ENCODE results near the gene MEST.
"Not testable (repeated sequence)": the region's sequence is repeated elsewhere in the genome, so short reads cannot be mapped to it uniquely, and the experiment has no call there.

The MEST gene

DNA sequence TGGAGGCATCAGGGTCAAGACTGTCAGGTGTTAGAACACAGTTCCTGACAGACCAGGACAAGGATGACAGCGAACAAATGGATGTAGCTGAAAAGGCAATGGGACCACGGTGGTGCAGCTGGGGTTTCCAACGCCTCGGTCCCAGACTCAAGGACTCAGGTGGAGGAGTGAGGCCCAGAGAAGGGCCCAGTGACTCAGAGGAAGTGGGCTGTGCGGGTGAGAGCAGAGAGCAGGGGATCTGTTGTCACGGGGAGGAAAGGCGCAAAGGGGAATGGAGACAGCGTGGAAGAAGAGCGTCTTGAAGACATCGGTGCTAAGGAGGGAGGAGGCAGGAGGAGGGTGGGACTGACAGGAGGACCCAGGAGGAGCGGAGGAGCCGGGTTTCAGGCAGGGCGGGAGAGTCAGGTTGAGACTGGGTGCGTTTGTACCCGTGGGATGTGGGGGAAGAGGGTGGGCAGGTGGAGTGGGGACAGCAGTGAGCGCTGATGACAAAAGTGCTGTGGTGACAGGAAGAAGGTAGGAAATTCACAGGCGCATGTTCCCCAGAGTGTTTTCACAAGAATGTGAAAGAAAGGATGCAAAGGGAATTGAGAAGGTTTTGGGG, 36.0 kb downstream of the MEST start:
- H3K4me1 ChIP-seq (ENCODE audit: control insufficient read depth in 2 of 2, insufficient read depth in 1 of 2, low read depth in 1 of 2, low read length in 2 of 2); H3K27me3 ChIP-seq (ENCODE audit: control insufficient read depth in 3 of 3, insufficient read depth in 3 of 3, low read depth in 1 of 3, low read length in 3 of 3); H3K23ac ChIP-seq (ENCODE audit: low read depth, low read length, poor library complexity); H2AFZ ChIP-seq (ENCODE audit: low read length); H2BK15ac ChIP-seq (ENCODE audit: low read length); H3K4me3 ChIP-seq (ENCODE audit: low read length in 2 of 2); DNase-seq (ENCODE audit: low spot score); H3K79me1 ChIP-seq (ENCODE audit: low read depth, low read length); H3K14ac ChIP-seq (ENCODE audit: low read length); H3K4me2 ChIP-seq (ENCODE audit: insufficient read depth, low read length, poor library complexity, severe bottlenecking); H4K91ac ChIP-seq (ENCODE audit: low read depth, low read length, poor library complexity); H2BK120ac ChIP-seq (ENCODE audit: low read depth, low read length); H3K4ac ChIP-seq (ENCODE audit: low read length); H2AK5ac ChIP-seq (ENCODE audit: low read depth, low read length); H3K18ac ChIP-seq (ENCODE audit: low read length); H4K8ac ChIP-seq (ENCODE audit: low read depth, low read length); H2BK5ac ChIP-seq (ENCODE audit: low read length); H3K9ac ChIP-seq (ENCODE audit: low read depth, low read length, poor library complexity); H3K9me3 ChIP-seq (replicated peaks in 1 of 2; ENCODE audit: control insufficient read depth in 2 of 2, insufficient read depth in 1 of 2, low read depth in 1 of 2, low read length in 2 of 2); H2BK12ac ChIP-seq (ENCODE audit: low read length); H3K27ac ChIP-seq (replicated peaks; ENCODE audit: low read length): not testable (repeated sequence)
- peaks cover 20 to 54% of the 10 kb centered on the region in 2 donors for H3K36me3 ChIP-seq (replicated peaks in 1 of 2; ENCODE audit: control insufficient read depth in 2 of 2, insufficient read depth in 2 of 2, low read length in 2 of 2)
- no CpG with 5 or more reads among the region's 17 CpGs for WGBS, 2 donors (ENCODE audit: extremely low coverage in 2 of 2, insufficient read length in 2 of 2, insufficient replicate concordance in 1 of 2)

DNA sequence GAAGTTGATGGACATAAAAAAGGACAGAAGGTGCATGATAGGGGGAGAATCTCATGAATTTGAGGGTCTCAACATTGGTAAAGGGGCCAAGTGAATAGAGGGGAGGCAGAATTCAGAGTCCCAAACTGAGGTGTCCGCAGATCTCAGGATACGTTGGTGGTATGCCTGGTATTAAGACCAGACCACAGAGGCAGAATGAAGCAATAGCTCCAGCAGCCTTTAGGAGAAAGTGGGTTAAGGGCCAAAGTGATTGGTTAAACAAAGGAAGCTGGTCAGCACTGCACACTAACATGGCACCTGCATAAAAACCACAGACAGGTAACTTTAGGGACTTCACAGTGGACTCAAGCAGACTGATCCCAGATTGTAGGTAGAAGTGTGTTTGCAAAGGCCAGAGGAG, 37.5 kb downstream of the MEST start:
- no peak overlapping the region for H2AK5ac ChIP-seq (ENCODE audit: low read depth, low read length)
- no peaks in the 10 kb centered on the region for H3K27me3 ChIP-seq (ENCODE audit: control insufficient read depth in 3 of 3, insufficient read depth in 3 of 3, low read depth in 1 of 3, low read length in 3 of 3)
- H3K9me3 ChIP-seq (replicated peaks in 1 of 2; ENCODE audit: control insufficient read depth in 2 of 2, insufficient read depth in 1 of 2, low read depth in 1 of 2, low read length in 2 of 2), result no peaks in the 10 kb centered on the region
- H4K91ac ChIP-seq (ENCODE audit: low read depth, low read length, poor library complexity), result no peak overlapping the region
- no peak overlapping the region for H3K4me3 ChIP-seq (ENCODE audit: low read length in 2 of 2)
- no peak for DNase-seq (ENCODE audit: low spot score)
- no peak overlapping the region for H3K18ac ChIP-seq (ENCODE audit: low read length)
- no peak overlapping the region for H2BK15ac ChIP-seq (ENCODE audit: low read length)
- H3K14ac ChIP-seq (ENCODE audit: low read length), result no peak overlapping the region
- H3K36me3 ChIP-seq (replicated peaks in 1 of 2; ENCODE audit: control insufficient read depth in 2 of 2, insufficient read depth in 2 of 2, low read length in 2 of 2), result peaks cover 28 to 66% of the 10 kb centered on the region in 2 donors
- H3K4me2 ChIP-seq (ENCODE audit: insufficient read depth, low read length, poor library complexity, severe bottlenecking), result no peak overlapping the region
- H2AFZ ChIP-seq (ENCODE audit: low read length), result no peak overlapping the region
- no peaks in the 10 kb centered on the region for H3K79me1 ChIP-seq (ENCODE audit: low read depth, low read length)
- H3K4ac ChIP-seq (ENCODE audit: low read length), result no peak overlapping the region
- no peak overlapping the region for H3K23ac ChIP-seq (ENCODE audit: low read depth, low read length, poor library complexity)
- no peak overlapping the region for H3K9ac ChIP-seq (ENCODE audit: low read depth, low read length, poor library complexity)
- H2BK12ac ChIP-seq (ENCODE audit: low read length), result no peak overlapping the region
- H2BK5ac ChIP-seq (ENCODE audit: low read length), result no peak overlapping the region
- H3K27ac ChIP-seq (replicated peaks; ENCODE audit: low read length), result no peak overlapping the region
- H2BK120ac ChIP-seq (ENCODE audit: low read depth, low read length), result no peak overlapping the region
- no peak overlapping the region for H4K8ac ChIP-seq (ENCODE audit: low read depth, low read length)
- no CpG with 5 or more reads among the region's 2 CpGs for WGBS, 2 donors (ENCODE audit: extremely low coverage in 2 of 2, insufficient read length in 2 of 2, insufficient replicate concordance in 1 of 2)
- H3K4me1 ChIP-seq (ENCODE audit: control insufficient read depth in 2 of 2, insufficient read depth in 1 of 2, low read depth in 1 of 2, low read length in 2 of 2), result no peaks in the 10 kb centered on the region

- not testable (repeated sequence) for H3K79me1 ChIP-seq (ENCODE audit: low read depth, low read length); H2AFZ ChIP-seq (ENCODE audit: low read length); H4K8ac ChIP-seq (ENCODE audit: low read depth, low read length); H3K4me2 ChIP-seq (ENCODE audit: insufficient read depth, low read length, poor library complexity, severe bottlenecking); H2BK15ac ChIP-seq (ENCODE audit: low read length); DNase-seq (ENCODE audit: low spot score); H3K4me1 ChIP-seq (ENCODE audit: control insufficient read depth in 2 of 2, insufficient read depth in 1 of 2, low read depth in 1 of 2, low read length in 2 of 2); H3K9me3 ChIP-seq (replicated peaks in 1 of 2; ENCODE audit: control insufficient read depth in 2 of 2, insufficient read depth in 1 of 2, low read depth in 1 of 2, low read length in 2 of 2); H4K91ac ChIP-seq (ENCODE audit: low read depth, low read length, poor library complexity); H2BK120ac ChIP-seq (ENCODE audit: low read depth, low read length); H2AK5ac ChIP-seq (ENCODE audit: low read depth, low read length); H3K4ac ChIP-seq (ENCODE audit: low read length); H3K18ac ChIP-seq (ENCODE audit: low read length); H3K23ac ChIP-seq (ENCODE audit: low read depth, low read length, poor library complexity); H3K27me3 ChIP-seq (ENCODE audit: control insufficient read depth in 3 of 3, insufficient read depth in 3 of 3, low read depth in 1 of 3, low read length in 3 of 3); H3K14ac ChIP-seq (ENCODE audit: low read length); H2BK5ac ChIP-seq (ENCODE audit: low read length); H3K27ac ChIP-seq (replicated peaks; ENCODE audit: low read length); H3K9ac ChIP-seq (ENCODE audit: low read depth, low read length, poor library complexity); H2BK12ac ChIP-seq (ENCODE audit: low read length)
- Histone ChIP-seq H3K36me3 (replicated peaks in 1 of 2; ENCODE audit: control insufficient read depth in 2 of 2, insufficient read depth in 2 of 2, low read length in 2 of 2) (peaks cover 37 to 69% of the 10 kb centered on the region in 2 donors), H3K4me3 (ENCODE audit: low read length in 2 of 2) (peak overlapping the region in 1 of 2 donors; percentile 54)
- no CpG with 5 or more reads among the region's 6 CpGs for WGBS, 2 donors (ENCODE audit: extremely low coverage in 2 of 2, insufficient read length in 2 of 2, insufficient replicate concordance in 1 of 2)
Measured at GRCh38 chr7:130537894-130538293, 46.0 kb downstream of the MEST start.

GRCh38 chr7:130541287-130541686, 49.4 kb downstream of the MEST start:
- not testable (repeated sequence) for H3K27me3 ChIP-seq (ENCODE audit: control insufficient read depth in 3 of 3, insufficient read depth in 3 of 3, low read depth in 1 of 3, low read length in 3 of 3); H3K9ac ChIP-seq (ENCODE audit: low read depth, low read length, poor library complexity); H4K8ac ChIP-seq (ENCODE audit: low read depth, low read length); H2AFZ ChIP-seq (ENCODE audit: low read length); H3K4me1 ChIP-seq (ENCODE audit: control insufficient read depth in 2 of 2, insufficient read depth in 1 of 2, low read depth in 1 of 2, low read length in 2 of 2); H2AK5ac ChIP-seq (ENCODE audit: low read depth, low read length); H2BK15ac ChIP-seq (ENCODE audit: low read length); DNase-seq (ENCODE audit: low spot score); H3K79me1 ChIP-seq (ENCODE audit: low read depth, low read length); H3K14ac ChIP-seq (ENCODE audit: low read length); H3K18ac ChIP-seq (ENCODE audit: low read length); H3K27ac ChIP-seq (replicated peaks; ENCODE audit: low read length); H4K91ac ChIP-seq (ENCODE audit: low read depth, low read length, poor library complexity); H2BK120ac ChIP-seq (ENCODE audit: low read depth, low read length); H3K4ac ChIP-seq (ENCODE audit: low read length); H2BK12ac ChIP-seq (ENCODE audit: low read length); H3K23ac ChIP-seq (ENCODE audit: low read depth, low read length, poor library complexity); H2BK5ac ChIP-seq (ENCODE audit: low read length); H3K4me3 ChIP-seq (ENCODE audit: low read length in 2 of 2); H3K9me3 ChIP-seq (replicated peaks in 1 of 2; ENCODE audit: control insufficient read depth in 2 of 2, insufficient read depth in 1 of 2, low read depth in 1 of 2, low read length in 2 of 2); H3K4me2 ChIP-seq (ENCODE audit: insufficient read depth, low read length, poor library complexity, severe bottlenecking)
- H3K36me3 ChIP-seq (replicated peaks in 1 of 2; ENCODE audit: control insufficient read depth in 2 of 2, insufficient read depth in 2 of 2, low read length in 2 of 2), result peaks cover 27 to 80% of the 10 kb centered on the region in 2 donors
- WGBS, 2 donors (ENCODE audit: extremely low coverage in 2 of 2, insufficient read length in 2 of 2, insufficient replicate concordance in 1 of 2), result no CpG with 5 or more reads among the region's 7 CpGs

All from neuronal stem cell (in vitro differentiated cells).